MCF 10A (cell line): ENCODE measurements around the gene BANP. TPM values are rescaled to one million over a fixed set of nuclear protein-coding genes. Genes with fewer than 3 reads are reported as not detected.

Source experiments
- BruUV-seq: library from RNA; stranded (reverse); fragments of 400-500 nt; replicated peaks from 2 replicates; lab custom pipeline; 2021; lab: Mats Ljungman, UMichigan
- CTCF ChIA-PET: fragments of 300-600 bp; sonication (Branson Sonifier 250); formaldehyde crosslinking; extraction: SDS; loops from one replicate; lab custom pipeline; 2021; ENCODE audit warnings: antibody characterized with exemption, inconsistent platforms; lab: Yijun Ruan, JAX
- POLR2A ChIA-PET: fragments of 300-600, 350-650 bp; sonication (Branson Sonifier 250); formaldehyde crosslinking; extraction: SDS; loops from one replicate; lab custom pipeline; 2020; ENCODE audit warnings: antibody characterized with exemption, inconsistent platforms; lab: Yijun Ruan, JAX
- DNase-seq: peaks from one replicate; pipeline ENCODE4 v3.0.0-alpha.2; 2018; ENCODE audit not compliant: unreplicated experiment
- H3K27ac Mint-ChIP-seq: one replicate; pipeline ENCODE4 v1.8.0; 2022; ENCODE audit warnings: mild to moderate bottlenecking, low read depth, mixed read lengths; ENCODE audit not compliant: unreplicated experiment
- H3K27me3 Mint-ChIP-seq: one replicate; pipeline ENCODE4 v1.8.0; 2022; ENCODE audit warnings: mixed read lengths; ENCODE audit not compliant: insufficient read depth, unreplicated experiment
- H3K36me3 Mint-ChIP-seq: one replicate; pipeline ENCODE4 v1.8.0; 2022; ENCODE audit warnings: mild to moderate bottlenecking, moderate library complexity, mixed read lengths; ENCODE audit not compliant: insufficient read depth, unreplicated experiment
- H3K4me1 Mint-ChIP-seq: one replicate; pipeline ENCODE4 v1.8.0; 2022; ENCODE audit warnings: mixed read lengths; ENCODE audit not compliant: insufficient read depth, unreplicated experiment
- H3K4me3 Mint-ChIP-seq: one replicate; pipeline ENCODE4 v1.8.0; 2022; ENCODE audit warnings: mild to moderate bottlenecking, moderate library complexity, mixed read lengths; ENCODE audit not compliant: unreplicated experiment
- H3K9me3 Mint-ChIP-seq: one replicate; pipeline ENCODE4 v1.8.0; 2022; ENCODE audit warnings: mixed read lengths; ENCODE audit not compliant: unreplicated experiment
- intact Hi-C: fragments of 100-400 bp; cut with micrococcal nuclease; formaldehyde crosslinking; loops from 2 replicates; pipeline ENCODE4 v1.14.1; 2022
- total RNA-seq: library from RNA; stranded (reverse); gene quantifications from 2 replicates; pipeline ENCODE4 v1.2.3, GENCODE V29; 2022
- TF ChIP-seq, protein P1 (sequence below): fragments of 200-600 bp; IDR thresholded peaks from one replicate; pipeline ENCODE4 v1.8.0; 2022; ENCODE audit warnings: antibody characterized with exemption, mild to moderate bottlenecking; ENCODE audit not compliant: unreplicated experiment

The BANP gene
- total RNA-seq, 1 experiment from 2014 or later = 38.2 TPM

- H3K9me3 Mint-ChIP-seq = peaks cover 6% of the 10 kb centered on the region
- ChIA-PET CTCF (no interaction called here), POLR2A (interaction anchor here (1.2 to 1.5 kb wide), 2 partner anchors 13 to 15 kb away, joined by 5 read pairs; partner anchors contain the start of gene BANP)
- no peak overlapping the region for H3K4me3 Mint-ChIP-seq
- H3K27me3 Mint-ChIP-seq = no peaks in the 10 kb centered on the region
- peaks cover 10% of the 10 kb centered on the region for H3K4me1 Mint-ChIP-seq
- H3K27ac Mint-ChIP-seq = no peak overlapping the region
- DNase-seq = no peak
- no TSS peak for BruUV-seq
- intact Hi-C loops = no loop called here
- TF ChIP-seq, protein P1, sequence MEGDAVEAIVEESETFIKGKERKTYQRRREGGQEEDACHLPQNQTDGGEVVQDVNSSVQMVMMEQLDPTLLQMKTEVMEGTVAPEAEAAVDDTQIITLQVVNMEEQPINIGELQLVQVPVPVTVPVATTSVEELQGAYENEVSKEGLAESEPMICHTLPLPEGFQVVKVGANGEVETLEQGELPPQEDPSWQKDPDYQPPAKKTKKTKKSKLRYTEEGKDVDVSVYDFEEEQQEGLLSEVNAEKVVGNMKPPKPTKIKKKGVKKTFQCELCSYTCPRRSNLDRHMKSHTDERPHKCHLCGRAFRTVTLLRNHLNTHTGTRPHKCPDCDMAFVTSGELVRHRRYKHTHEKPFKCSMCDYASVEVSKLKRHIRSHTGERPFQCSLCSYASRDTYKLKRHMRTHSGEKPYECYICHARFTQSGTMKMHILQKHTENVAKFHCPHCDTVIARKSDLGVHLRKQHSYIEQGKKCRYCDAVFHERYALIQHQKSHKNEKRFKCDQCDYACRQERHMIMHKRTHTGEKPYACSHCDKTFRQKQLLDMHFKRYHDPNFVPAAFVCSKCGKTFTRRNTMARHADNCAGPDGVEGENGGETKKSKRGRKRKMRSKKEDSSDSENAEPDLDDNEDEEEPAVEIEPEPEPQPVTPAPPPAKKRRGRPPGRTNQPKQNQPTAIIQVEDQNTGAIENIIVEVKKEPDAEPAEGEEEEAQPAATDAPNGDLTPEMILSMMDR = no peak
- peaks cover 2% of the 10 kb centered on the region for H3K36me3 Mint-ChIP-seq
Measured at GRCh38 chr16:87966064-87966645, 14.9 kb downstream of the BANP start.

GRCh38 chr16:87966685-87967185 is 15.5 kb downstream of the BANP start:
- no peak overlapping the region for H3K27ac Mint-ChIP-seq
- peaks cover 10% of the 10 kb centered on the region for H3K4me1 Mint-ChIP-seq
- BruUV-seq = no TSS peak
- no peak overlapping the region for H3K4me3 Mint-ChIP-seq
- intact Hi-C loops = no loop called here
- H3K9me3 Mint-ChIP-seq = peaks cover 12% of the 10 kb centered on the region
- peaks cover 2% of the 10 kb centered on the region for H3K36me3 Mint-ChIP-seq
- no peak for DNase-seq
- TF ChIP-seq, protein P1 = no peak
- POLR2A ChIA-PET = interaction anchor here (1.2 to 1.5 kb wide), 2 partner anchors 14 to 16 kb away, joined by 5 read pairs; partner anchors contain the start of gene BANP
- no peaks in the 10 kb centered on the region for H3K27me3 Mint-ChIP-seq
- CTCF ChIA-PET = no interaction called here

- TF ChIP-seq, protein P1 = no peak
- peaks cover 10% of the 10 kb centered on the region for H3K4me1 Mint-ChIP-seq
- intact Hi-C loops = no loop called here
- BruUV-seq = no TSS peak
- H3K4me3 Mint-ChIP-seq = no peak overlapping the region
- DNase-seq = no peak
- peaks cover 16% of the 10 kb centered on the region for H3K36me3 Mint-ChIP-seq
- POLR2A ChIA-PET = interaction anchor here (0.5 kb wide), 1 partner anchor 834 kb away, joined by 3 read pairs; no protein-coding TSS in a partner anchor
- H3K27me3 Mint-ChIP-seq = no peaks in the 10 kb centered on the region
- H3K9me3 Mint-ChIP-seq = peaks cover 18% of the 10 kb centered on the region
- CTCF ChIA-PET = no interaction called here
- no peak overlapping the region for H3K27ac Mint-ChIP-seq
Measured at GRCh38 chr16:87968541-87968940, 17.3 kb downstream of the BANP start.

- H3K4me3 Mint-ChIP-seq = no peak overlapping the region
- no TSS peak for BruUV-seq
- POLR2A ChIA-PET = interaction anchor here (0.7 kb wide), 1 partner anchor 600 kb away, joined by 3 read pairs; the partner anchor contains the start of gene ZC3H18
Measured at GRCh38 chr16:87970186-87970585, 19.0 kb downstream of the BANP start.

More at GRCh38 chr16:87970186-87970585, 19.0 kb downstream of the BANP start:
- CTCF ChIA-PET = interaction anchor here (0.8 kb wide), 1 partner anchor 1549 kb away, joined by 3 read pairs; no protein-coding TSS in a partner anchor
- no peak for DNase-seq
- Mint-ChIP-seq H3K4me1 (peaks cover 4% of the 10 kb centered on the region), H3K36me3 (peaks cover 23% of the 10 kb centered on the region), H3K27ac (peak overlapping the region; percentile 35), H3K27me3 (no peaks in the 10 kb centered on the region), H3K9me3 (peaks cover 18% of the 10 kb centered on the region)
- TF ChIP-seq, protein P1 = no peak
- intact Hi-C loops = no loop called here
